ENCODE data around the gene SH3PXD2B. TPM values are rescaled to one million over a fixed set of nuclear protein-coding genes. Genes with fewer than 3 reads are reported as not detected.

Gene SH3PXD2B
- total RNA-seq, 1 donor from 2014 or later = 81.1 TPM

GRCh38 chr5:172485511-172486202 lies 31.3 kb upstream of the SH3PXD2B start:
- Mint-ChIP-seq H3K27me3 (ENCODE audit: low read depth) (no peaks in the 10 kb centered on the region), H3K9me3 (ENCODE audit: low read depth) (no peaks in the 10 kb centered on the region), H3K36me3 (ENCODE audit: low read depth) (no peaks in the 10 kb centered on the region), H3K27ac (ENCODE audit: unreplicated experiment) (no peak overlapping the region), H3K4me1 (ENCODE audit: low read depth) (peaks cover 5% of the 10 kb centered on the region), H3K4me3 (ENCODE audit: unreplicated experiment) (no peak overlapping the region)
- no peak for DNase-seq (ENCODE audit: low spot score)
- no peak for TF ChIP-seq CTCF (IDR thresholded peaks at IDR 0.05)

DNA sequence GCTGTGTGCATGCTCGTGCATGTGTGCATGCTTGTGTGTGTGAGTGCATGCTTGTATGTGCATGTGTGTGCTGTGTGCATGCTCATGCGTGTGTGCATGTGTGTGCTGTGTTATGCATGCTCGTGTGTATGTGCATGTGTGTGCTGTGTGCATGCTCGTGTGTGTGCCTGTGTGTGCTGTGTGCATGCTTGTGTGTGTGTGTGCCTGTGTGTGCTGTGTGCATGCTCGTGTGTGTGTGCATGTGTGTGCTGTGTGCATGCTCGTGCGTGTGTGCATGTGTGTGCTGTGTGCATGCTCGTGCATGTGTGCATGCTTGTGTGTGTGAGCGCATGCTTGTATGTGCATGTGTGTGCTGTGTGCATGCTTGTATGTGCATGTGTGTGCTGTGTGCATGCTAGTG lies 30.3 kb upstream of the SH3PXD2B start:
- Mint-ChIP-seq H3K27ac (ENCODE audit: unreplicated experiment) (no peak overlapping the region), H3K36me3 (ENCODE audit: low read depth) (no peaks in the 10 kb centered on the region), H3K4me1 (ENCODE audit: low read depth) (peaks cover 5% of the 10 kb centered on the region), H3K9me3 (ENCODE audit: low read depth) (no peaks in the 10 kb centered on the region), H3K4me3 (ENCODE audit: unreplicated experiment) (no peak overlapping the region), H3K27me3 (ENCODE audit: low read depth) (no peaks in the 10 kb centered on the region)
- no peak for TF ChIP-seq CTCF (IDR thresholded peaks at IDR 0.05)
- no peak for DNase-seq (ENCODE audit: low spot score)

DNA sequence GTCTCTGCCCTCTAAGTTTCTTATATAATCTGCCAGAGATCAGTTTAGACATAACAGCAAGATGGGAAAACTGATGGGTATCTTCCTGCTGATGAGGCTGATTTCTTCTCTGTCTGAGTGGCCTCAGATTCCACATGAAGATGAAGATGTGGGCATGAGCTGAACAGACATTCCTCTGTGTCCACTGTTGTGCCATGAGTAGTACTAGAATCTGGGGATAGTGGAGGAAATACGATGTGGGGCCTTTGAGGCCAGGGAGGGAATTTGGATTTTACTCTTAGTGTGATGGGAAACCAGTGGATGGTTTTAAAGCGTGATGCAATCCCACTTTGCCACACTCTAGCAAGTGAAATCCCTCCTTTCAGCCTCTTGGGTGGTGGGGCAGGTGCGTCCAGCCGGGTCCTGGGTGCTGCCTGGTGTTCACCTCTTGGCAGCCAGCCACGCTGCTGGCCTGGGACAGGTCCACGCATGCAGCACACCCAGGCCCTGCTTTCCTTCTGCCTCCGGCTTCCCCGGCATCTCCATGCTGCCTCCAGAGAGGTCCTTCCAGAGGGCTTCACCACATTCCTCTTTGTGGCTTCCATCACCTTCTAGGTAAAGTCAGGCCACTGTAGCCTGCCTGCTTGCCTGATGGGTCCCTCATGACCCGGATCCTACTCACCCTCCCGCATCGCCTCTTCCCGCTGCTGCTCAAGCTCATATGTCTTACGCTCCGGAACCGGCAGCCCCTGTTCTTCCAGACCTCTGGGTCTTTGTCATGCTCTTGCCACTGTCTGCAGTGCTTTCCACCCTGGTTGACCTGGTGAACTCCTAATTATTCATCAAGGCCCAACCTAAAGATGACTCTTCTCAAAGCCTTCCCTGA lies 28.1 kb upstream of the SH3PXD2B start:
- no peak for TF ChIP-seq CTCF (IDR thresholded peaks at IDR 0.05)
- peaks cover 3% of the 10 kb centered on the region for H3K27me3 Mint-ChIP-seq (ENCODE audit: low read depth)
- H3K36me3 Mint-ChIP-seq (ENCODE audit: low read depth) = no peaks in the 10 kb centered on the region
- H3K4me1 Mint-ChIP-seq (ENCODE audit: low read depth) = peaks cover 8% of the 10 kb centered on the region
- DNase-seq (ENCODE audit: low spot score) = no peak
- H3K4me3 Mint-ChIP-seq (ENCODE audit: unreplicated experiment) = no peak overlapping the region
- no peaks in the 10 kb centered on the region for H3K9me3 Mint-ChIP-seq (ENCODE audit: low read depth)
- no peak overlapping the region for H3K27ac Mint-ChIP-seq (ENCODE audit: unreplicated experiment)

DNA sequence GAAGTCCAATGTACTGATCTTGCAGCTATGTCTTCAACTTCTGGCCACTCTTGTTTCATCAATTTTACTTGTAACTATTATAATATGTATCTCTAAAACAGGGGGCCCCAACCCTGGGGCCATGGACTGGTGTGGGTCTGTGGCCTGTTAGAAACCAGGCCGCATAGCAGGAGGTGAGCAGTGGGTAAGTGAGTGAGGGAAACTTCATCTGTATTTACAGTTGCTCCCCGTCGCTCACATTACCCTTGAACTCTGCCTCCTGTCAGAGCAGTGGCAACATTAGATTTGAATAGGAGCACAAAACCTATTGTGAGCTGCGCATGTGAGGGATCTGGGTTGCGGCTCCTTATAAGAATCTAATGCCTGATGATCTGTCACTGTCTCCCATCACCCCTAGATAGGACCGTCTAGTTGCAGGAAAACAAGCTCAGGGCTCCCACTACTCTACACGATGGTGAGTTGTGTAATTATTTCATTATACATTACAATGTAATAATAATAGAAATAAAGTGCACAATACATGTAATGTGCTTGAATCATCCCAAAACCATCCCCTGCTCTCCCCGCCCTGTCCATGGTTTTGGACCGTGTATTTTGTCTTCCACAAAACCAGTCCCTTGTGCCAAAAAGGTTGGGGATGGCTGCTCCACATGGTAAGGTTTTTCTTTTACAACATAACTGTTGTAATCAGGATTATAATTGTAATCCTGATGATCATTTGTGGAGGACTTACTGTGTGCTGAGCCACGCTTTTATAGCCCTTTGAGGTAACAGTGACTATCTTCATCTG lies 26.9 kb upstream of the SH3PXD2B start:
- H3K4me3 Mint-ChIP-seq (ENCODE audit: unreplicated experiment) = no peak overlapping the region
- no peaks in the 10 kb centered on the region for H3K36me3 Mint-ChIP-seq (ENCODE audit: low read depth)
- H3K27ac Mint-ChIP-seq (ENCODE audit: unreplicated experiment) = no peak overlapping the region

More for the DNA sequence above, 26.9 kb upstream of the SH3PXD2B start:
- Mint-ChIP-seq H3K4me1 (ENCODE audit: low read depth) (peaks cover 3% of the 10 kb centered on the region), H3K27me3 (ENCODE audit: low read depth) (peaks cover 3% of the 10 kb centered on the region), H3K9me3 (ENCODE audit: low read depth) (no peaks in the 10 kb centered on the region)
- DNase-seq (ENCODE audit: low spot score) = no peak
- TF ChIP-seq CTCF (IDR thresholded peaks at IDR 0.05) = no peak
